OCI-LY7 (cell line): ENCODE results near the gene ANGPTL8.

Experiments used
- CTCF ChIP-seq: fragments of 200-600 bp; sonication (generic); conservative IDR thresholded peaks from 2 replicates; pipeline ENCODE4 v1.5.1; 2014; ENCODE audit warnings: mild to moderate bottlenecking, antibody characterized with exemption, low read length, moderate library complexity, mixed read lengths
- EZH2phosphoT487 ChIP-seq: fragments of 200-600 bp; sonication (generic); IDR thresholded peaks from 2 replicates; pipeline ENCODE4 v1.6.1; 2018; ENCODE audit warnings: low read depth, borderline replicate concordance, mild to moderate bottlenecking, mixed run types, antibody characterized with exemption, low read length, moderate library complexity, mixed read lengths

- TF ChIP-seq CTCF (no peak), EZH2phosphoT487 (no peak)
Measured at GRCh38 chr19:11194656-11195558, 44.5 kb upstream of the ANGPTL8 start.
